T-helper 9 cell (primary cell): ENCODE data around the gene CXCL11.
"Not testable (repeated sequence)": the region's sequence is repeated elsewhere in the genome, so short reads cannot be mapped to it uniquely, and the experiment has no call there.

Experiments used
- DNase-seq: peaks from one replicate; pipeline ENCODE4 v3.0.0-alpha.2; 2020

The CXCL11 gene

GRCh38 chr4:76042241-76042998, 6.5 kb upstream of the CXCL11 start:
- not testable (repeated sequence) for DNase-seq

GRCh38 chr4:76036855-76037254, 985 bp upstream of the CXCL11 start:
- DNase-seq: no peak

- DNase-seq: no peak
Measured at GRCh38 chr4:76035141-76035540, 729 bp downstream of the CXCL11 start.

- DNase-seq: no peak
Measured at GRCh38 chr4:76029300-76029699, 6.6 kb downstream of the CXCL11 start.

GRCh38 chr4:76028350-76028765, 7.5 kb downstream of the CXCL11 start:
- no peak for DNase-seq

- no peak for DNase-seq
Measured at GRCh38 chr4:76024065-76024464, 11.8 kb downstream of the CXCL11 start.

- DNase-seq: no peak
Measured at GRCh38 chr4:76023389-76023788, 12.5 kb downstream of the CXCL11 start, which contains the start of gene CXCL10. CXCL10 (minus strand) TSS chr4:76023497; CDS start chr4:76023431, 66 bp downstream.

GRCh38 chr4:76022677-76023076, 13.2 kb downstream of the CXCL11 start:
- no peak for DNase-seq

DNA sequence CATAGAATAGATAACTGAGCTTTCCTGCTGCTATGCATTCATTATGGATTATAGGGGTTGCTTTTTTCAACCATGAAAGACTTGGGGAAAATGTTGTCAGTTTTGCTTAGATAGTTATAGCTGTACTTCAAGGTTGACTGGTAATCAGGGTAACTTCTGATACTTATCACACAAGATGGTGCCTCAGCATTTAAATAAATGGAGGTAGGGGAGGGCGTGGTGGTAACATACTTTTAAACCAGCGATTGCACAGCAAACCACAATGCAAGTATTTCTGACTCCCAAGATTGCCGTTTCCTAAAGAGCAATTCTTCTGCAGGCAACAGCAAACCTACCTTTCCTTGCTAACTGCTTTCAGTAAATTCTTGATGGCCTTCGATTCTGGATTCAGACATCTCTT, 13.8 kb downstream of the CXCL11 start:
- no peak for DNase-seq

DNA sequence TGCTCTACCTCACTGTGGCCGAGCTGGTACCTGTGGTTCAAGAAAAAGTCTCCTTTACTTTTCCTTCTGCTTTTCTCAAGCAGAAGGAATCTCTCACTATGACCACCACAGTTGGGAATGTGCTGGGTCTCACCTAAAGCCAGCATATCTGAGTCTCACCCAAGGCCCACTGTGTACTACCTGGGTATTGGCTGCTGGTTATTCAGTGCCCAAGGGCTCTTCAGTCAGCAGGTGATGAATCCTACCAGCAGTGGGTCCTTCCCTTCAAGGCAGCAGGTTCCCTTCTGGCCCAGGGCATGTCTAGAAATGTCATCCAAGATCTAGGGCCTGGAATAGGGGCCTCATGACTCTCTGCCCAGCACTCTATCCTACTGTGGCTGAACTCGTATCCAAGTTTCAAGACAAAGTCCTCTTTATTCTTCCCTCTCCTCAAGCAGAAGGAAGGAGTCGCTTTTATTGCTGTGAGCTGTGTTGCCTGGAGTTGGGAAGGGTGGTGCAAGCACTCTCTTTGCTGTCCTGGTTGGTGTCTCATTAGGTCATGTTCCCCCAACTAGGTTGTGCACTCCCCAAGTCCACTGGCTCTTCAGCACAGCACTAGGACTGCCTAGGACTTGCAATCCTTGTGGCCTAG, 18.7 kb downstream of the CXCL11 start:
- no peak for DNase-seq

DNA sequence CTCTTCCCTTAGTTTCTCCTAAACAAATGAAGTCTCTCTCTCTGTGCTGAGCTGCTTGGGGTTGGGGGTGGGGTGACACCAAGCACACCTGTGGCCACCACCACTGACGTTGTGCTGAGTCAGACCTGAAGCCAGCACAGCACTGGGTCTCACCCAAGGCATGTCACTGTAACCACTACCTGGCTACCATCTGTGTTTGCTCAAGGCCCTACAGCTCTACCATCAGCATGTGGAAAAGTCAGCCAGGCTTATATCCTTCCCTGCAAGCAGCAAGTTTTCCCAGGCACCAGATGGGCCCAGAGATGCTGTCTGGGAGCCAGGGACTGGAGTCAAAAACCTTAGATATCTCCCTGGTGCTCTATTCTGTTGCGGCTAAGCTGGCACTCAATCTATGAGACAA, 19.5 kb downstream of the CXCL11 start:
- DNase-seq: no peak

- no peak for DNase-seq
Measured at GRCh38 chr4:76013540-76013939, 22.3 kb downstream of the CXCL11 start.

GRCh38 chr4:76012388-76012801, 23.5 kb downstream of the CXCL11 start:
- no peak for DNase-seq

- no peak for DNase-seq
Measured at GRCh38 chr4:76011700-76012387, 24.0 kb downstream of the CXCL11 start.

DNA sequence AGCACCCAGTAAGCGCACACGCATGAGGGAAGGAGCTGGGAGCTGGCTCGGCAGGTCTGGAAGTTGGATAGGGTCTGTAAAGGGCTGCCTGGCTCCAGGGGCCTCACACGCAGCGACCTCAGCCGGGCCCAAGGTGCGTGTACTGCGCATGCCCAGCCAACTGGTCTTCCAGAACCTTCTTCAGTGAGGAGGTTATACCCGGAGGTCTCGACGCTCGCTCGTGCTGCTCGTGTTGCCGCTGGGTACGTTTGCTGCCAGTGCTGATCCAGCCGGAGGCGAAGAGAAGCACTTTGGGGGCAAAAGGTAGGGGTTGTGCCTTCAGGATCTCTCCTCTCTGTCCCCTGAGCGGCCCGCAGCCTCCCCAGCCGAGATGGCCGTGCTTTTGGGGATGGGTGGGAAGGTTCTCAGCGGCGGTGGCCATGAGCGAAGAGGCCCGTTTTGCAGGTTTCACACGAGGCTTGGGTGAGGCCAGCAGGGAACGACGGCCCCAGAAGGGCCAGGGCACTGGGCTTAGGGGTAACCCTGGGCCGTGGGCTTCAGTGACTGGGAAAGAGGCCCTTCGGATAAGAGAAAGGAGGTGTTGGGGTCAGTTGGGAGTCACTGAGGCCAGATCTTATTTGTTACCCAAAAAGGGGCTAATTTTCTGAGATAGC, 24.7 kb downstream of the CXCL11 start:
- DNase-seq: no peak

DNA sequence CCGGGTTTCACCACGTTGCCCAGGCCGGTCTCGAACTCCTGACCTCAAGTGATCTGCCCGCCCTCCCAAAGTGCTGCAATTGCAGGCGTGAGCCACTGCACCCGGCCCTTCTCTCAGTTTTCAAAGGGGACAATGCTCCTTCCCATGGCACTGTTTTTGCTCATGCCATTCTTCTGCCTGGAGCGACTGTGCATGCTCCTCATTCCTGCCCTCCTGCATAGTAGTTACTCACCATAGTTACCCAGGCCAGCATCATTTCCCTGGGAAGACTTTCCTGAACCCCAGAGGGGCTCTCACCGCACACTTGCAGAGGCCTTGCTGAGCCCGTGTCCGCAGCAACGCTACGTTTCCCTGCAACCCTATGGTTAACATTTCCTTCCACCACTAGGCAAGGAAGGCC, 25.3 kb downstream of the CXCL11 start:
- no peak for DNase-seq

- no peak for DNase-seq
Measured at GRCh38 chr4:76009311-76009710, 26.6 kb downstream of the CXCL11 start.

DNA sequence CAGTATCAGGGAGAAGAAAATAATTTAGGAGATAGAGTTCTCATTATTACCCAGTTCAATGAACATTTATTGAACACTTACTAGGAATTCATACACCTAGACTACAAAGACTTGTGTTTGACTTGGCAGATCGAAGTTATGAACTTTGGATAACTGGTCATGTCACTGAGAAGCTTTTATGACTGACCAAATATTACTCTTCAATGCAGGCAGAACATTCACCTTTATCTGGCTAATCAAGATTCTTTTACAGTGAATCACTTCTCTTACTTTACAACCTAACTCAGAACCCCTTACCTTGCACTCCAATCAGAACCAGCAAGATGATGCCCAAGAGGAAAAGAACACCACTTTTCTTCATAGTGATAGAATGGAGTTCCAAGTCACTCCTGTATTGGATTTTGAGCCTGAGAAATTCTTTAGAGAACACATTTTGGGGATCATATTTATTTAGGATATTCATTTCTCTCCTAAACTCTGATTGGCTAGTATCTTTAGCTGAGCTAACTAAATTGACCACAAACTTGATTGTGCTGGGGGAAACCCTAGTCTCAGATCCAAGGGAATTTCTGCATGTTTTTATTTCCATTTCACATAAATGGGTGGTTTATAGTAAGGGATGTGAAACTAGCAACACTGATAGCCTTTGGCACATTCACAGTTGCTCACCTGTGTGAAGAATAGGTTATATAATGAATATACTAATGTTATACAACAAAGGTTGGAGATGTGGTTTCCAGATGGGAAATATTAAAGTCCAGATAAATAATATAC, 28.6 kb downstream of the CXCL11 start, which contains the start of gene CXCL9:
Gene CXCL9 (minus strand): TSS at position 421 of the 774 bp plus-strand sequence. CDS start 60 bp downstream, at position 361.
- no peak for DNase-seq

DNA sequence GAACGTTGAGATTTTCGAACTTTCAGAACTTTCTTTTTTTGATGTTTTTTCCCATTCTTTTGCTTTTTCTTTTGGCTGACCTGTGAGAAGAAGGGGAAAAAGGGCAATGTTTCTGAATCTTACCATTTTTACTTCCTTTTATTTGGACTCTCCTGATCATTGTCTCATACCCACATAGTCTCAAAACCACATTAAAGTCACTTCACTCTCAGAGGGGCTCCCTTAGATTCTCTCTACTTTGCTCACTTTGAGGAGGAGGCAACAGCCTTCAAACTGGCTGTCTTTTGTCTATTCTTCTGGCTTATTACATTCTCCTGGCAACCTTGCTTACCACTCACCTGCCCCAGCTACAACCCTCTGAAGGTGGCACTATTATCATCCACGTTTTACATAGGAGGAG, 32.2 kb downstream of the CXCL11 start:
- no peak for DNase-seq

- no peak for DNase-seq
Measured at GRCh38 chr4:76003035-76003434, 32.8 kb downstream of the CXCL11 start.

- DNase-seq: no peak
Measured at GRCh38 chr4:76002176-76002575, 33.7 kb downstream of the CXCL11 start.

DNA sequence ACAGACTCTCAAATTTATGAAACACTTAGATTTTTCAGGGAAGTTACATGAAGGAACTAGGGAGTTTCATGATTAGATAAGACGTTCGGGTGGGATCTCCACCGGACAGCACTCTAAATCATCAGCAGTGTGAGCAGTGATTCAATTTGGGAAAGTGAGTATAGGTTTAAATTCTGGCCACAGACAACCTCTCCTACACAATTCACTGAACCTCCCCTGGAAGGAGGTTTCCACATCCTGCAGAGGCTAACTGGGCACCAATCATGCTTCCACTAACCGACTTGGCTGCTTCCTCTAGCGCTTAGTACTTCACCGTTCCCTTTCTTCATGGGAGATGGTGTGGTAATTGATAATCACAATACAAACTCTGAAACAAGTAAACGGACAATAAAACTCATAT, 34.2 kb downstream of the CXCL11 start:
- DNase-seq: no peak
